ENCODE results near the gene COLEC12.
A peak's percentile ranks its signal among the peaks of the same experiment; 100 is the strongest.
"Not testable (repeated sequence)": the region's sequence is repeated elsewhere in the genome, so short reads cannot be mapped to it uniquely, and the experiment has no call there.

Gene COLEC12

DNA sequence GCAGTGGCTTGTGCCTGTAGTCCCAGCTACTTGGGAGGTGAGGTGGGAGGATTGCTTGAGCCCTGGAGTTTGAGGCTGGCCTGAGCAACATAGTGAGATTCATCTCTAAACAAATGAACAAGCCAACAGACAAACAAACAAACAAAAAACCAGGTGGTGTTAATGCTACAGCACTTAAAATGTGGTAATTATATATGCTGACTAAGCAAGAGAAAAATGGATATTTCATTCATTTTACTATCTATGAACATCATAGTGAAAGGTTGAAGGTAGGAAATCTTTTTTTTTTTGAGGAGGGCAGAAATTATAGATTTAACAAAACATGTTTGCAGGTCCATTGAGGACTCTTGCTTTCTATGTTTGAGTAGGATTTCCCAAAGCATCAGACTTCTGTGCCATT, 190.5 kb downstream of the COLEC12 start:
- DNase-seq = no peak

DNA sequence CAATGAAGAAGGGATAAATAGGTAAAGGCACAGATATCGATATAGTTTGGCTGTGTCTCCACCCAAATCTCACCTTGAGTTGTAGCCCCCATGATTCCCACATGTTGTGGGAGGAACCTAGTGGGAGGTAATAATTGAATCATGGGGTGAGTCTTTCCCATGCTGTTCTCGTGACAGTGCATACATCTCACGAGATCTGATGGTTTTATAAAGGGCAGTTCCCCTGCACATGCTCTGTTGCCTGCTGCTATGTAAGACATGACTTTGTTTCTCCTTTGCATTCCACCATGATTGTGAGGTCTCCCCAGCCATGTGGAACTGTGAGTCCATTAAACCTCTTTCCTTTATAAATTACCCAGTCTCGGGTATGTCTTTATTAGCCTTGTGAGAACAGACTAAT, 192.4 kb downstream of the COLEC12 start:
- DNase-seq = not testable (repeated sequence)

DNA sequence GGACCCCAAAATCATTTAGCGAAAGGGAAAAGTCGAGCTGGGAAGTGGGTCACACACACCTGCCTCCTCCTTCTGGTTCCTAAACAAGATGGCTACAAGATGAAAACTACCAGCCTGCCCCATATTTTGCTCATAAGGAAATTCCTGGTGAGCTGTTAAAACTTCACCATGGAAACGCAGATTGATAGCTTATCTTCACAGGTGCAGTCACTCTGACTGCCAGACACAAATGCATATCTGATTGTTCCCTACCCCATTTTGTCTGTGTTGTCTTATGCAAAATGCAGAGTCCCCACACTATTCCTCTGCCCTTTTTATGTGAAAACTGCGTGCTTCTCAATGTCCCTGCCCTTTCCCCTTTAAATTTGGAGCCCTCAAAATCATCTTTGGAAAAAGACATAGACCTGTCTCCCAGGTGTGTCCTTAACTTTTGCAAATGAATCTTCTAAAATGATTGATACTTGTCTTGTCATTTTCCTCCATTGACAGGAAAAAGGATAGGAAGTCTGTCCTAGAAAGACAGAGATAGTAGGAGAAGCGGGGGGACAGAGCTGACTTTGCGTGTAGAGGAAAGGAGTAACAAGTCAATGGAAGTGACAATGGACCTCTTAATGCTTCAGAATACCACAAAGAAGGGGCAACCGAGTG, 193.8 kb downstream of the COLEC12 start:
- DNase-seq = no peak

DNA sequence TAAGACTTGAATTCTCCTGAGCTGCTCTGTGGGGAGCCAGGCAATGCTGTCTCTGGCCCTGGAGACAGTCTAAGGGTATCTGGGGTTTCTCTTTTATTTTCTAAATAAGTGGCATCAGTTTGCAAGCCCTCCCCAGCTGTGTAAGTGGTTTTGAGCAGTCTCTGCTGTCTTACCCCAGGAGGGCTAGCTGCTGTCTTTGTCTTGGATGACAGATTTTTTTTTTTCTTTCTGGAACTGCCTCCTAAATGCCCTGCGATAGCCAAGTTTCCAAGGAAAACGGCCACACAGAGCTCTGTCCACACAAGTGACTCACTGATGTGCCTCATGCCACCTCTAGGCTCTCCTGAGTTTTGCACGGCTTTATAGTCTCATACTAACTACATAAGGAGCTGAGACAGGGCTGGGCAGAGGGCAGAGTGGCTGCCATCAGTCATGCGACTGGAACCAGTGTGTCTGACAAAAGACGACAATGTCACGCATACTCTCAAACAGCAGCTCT, 195.4 kb downstream of the COLEC12 start:
- DNase-seq = no peak

DNA sequence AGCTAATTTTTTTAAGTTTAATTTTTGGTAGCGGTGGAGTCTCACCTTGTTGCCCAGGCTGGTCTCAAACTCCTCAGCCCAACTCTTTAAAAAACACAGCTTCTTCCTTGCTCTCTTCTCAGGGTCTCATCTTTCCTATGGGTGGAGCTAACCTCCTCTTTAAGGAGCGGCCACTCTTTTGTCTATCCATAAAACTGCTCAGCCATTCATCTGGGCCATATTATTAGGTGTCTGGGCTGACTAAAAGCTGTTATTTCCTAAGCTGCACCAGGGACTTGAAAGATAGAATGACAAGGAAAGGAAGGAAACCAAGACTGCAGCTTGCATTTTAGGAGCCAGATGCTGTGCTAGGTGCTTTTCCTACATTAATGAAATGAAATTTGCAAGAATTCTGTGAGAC, 196.9 kb downstream of the COLEC12 start:
- DNase-seq = no peak

DNA sequence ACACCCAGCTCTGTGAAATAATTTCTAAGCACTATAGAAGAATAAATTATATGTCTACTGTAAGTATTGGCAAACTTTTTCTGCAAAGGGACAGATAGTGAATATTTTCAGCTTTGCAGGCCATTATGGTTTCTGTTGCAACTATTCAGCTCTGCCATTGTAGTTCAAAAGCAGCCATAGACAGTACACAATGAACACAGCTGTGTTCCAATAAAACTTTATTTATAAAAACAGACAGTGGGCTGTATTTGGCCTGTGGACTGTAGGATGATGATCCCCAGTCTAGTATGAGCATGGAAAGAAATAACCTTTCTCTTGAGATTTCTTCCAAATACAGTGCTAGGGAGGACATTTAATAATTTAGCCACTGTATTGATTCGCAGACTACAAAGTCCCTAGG, 197.5 kb downstream of the COLEC12 start:
- no peak for DNase-seq

DNA sequence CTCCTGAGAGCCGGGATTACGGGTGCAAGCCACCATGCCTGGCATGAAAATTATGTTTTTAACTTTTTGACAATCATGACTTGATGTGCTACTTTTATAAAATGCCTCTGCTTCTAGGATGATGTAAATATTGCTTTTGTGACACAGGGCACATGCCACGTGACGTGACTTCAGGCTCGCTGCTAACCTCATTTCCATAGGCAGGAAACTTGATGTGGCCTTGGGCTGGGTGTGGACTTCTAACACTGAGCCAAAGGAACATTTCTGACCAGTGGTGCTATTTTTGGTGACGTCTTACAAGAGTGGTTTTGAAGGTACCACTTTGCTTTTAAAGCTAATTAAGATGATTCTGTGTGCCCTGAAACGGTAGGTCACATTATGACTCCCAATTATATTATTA, 198.4 kb downstream of the COLEC12 start:
- DNase-seq = no peak

DNA sequence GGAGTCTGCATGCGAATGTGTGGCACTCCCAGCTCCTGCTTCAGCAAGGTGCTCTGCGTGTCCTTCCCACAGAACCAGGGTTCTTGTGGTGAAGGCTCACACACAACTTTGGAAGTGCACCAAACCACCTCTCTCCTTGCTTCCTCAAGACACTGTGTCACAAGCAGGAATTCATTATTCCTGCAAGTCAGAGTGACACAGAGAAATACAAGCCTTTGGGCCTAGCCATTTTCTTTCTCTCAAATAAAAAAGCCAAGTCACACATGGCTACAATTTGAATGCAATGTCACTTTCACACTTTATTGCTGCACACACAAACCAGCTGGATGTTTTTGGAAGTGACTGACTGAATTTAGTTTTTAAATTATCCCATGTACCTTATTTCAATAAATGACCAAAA, 202.6 kb downstream of the COLEC12 start:
- no peak for DNase-seq

DNA sequence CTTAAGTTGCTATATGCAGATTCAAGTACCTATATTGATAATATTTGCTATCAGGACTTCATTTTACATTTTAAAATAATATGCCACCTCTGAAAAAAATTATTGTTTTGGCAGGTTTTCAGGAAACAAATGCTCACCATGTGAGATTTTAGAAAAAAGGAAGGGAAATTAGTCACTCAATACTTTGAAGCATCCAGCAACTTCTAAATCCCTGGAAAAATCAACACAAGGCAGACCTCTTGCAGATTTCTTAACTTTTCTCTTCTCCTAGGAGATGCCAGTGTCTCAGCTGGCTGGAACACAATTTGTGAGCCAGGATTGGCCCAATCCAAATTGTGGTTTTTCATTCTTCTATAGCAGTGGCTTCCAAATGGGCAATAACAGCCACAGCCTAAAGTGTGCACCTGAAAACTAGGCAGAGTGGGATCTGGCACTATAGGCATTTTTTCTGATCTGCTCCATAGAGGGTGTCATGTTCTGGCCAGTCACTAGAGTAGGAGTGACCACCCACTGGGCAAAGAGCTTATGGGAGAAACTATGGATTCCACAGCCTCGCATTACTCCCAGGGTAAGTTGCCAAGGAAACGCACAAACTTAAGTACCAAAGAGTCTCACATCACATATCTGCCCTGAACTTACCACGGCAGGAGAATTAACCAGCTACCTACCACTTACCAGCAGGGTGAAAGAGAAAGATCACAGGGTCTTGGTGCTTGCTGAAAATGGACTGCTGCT, 204.6 kb downstream of the COLEC12 start:
- no peak for DNase-seq

DNA sequence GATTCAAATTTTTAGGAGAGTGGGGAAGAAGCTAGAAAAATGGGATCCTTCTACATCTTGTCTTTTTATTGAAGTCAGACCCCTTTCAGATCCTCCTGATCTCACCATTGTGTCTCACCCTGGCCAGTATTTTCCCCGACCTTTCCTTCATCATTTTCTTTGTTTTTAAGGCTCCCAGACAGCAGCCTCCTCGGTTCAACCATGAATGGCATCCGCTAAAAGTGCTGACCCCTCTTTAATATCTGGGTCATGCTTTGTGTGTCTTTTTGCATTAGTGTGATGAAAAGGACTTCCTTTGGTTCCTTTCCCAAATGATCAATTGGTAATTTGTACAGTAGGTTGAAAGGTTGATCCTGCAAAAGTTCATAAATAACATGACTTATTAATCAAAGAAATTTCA, 205.9 kb downstream of the COLEC12 start:
- no peak for DNase-seq

DNA sequence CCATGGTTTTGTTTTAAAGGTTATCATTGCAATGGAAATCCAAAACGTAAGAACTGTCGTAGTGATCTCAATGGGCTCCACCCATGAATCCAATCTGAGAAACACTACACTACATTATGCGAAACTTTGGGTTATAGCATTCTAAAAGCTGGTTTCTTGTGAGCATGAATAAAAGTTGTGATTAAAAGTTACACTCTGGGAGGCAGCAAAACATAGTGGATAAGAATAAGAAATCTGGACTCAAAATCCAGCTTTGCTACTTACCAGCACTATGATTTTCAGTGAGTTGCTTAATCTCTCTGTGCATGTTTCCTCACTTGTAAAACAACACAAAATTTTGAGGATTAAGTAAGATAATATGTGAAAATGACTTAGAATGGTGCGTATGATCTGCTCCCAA, 207.0 kb downstream of the COLEC12 start:
- no peak for DNase-seq

DNA sequence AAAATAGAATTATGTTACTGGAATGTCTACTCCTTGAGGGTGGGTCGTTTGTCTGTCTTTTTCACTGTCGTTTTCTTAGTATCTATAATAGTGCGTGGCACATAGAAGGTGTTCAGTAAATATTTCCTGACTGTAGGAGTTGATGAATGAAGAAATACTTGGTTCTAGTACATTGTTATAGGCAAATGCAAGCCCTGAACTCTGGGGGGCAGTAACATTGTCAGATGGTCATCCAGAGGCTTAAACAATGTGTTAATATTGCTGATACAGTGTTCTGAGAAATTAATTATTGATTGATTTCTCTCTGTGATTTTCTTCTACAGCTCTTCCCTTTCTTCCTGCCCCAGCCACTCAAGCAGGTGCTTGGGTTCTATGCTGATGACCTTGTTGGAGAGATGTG, 208.2 kb downstream of the COLEC12 start:
- DNase-seq = no peak

DNA sequence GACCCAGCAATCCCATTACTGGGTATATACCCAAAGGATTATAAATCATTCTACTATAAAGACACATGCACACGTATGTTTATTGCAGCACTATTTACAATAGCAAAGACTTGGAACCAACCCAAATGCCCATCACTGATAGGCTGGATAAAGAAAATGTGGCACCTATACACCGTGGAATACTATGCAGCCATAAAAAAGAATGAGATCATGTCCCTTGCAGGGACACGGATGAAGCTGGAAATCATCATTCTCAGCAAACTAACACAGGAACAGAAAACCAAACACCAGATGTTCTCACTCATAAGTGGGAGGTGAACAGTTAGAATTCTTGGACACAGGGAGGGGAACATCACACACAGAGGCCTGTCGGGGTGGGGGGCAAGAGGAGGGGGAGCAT, 210.5 kb downstream of the COLEC12 start:
- DNase-seq = not testable (repeated sequence)

DNA sequence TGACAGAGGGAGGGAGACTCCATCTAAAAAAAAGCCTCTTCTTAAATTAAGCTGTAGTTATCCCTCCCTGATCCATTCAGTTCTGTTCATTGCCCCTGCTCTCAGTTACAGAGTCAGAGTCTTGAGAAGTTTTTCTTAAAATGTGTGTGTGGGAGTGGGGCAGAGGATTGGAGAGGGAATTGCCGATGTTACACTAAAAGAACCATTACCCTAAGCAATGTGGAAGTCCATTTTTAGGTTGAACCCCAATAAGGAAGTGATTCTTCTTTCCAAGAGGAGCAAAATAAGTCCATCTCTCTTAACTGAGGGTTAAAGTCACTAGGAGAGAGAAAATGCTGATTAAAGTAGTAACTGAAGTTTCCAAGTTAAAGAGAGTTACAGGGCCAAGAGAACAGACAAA, 211.5 kb downstream of the COLEC12 start:
- DNase-seq = no peak

DNA sequence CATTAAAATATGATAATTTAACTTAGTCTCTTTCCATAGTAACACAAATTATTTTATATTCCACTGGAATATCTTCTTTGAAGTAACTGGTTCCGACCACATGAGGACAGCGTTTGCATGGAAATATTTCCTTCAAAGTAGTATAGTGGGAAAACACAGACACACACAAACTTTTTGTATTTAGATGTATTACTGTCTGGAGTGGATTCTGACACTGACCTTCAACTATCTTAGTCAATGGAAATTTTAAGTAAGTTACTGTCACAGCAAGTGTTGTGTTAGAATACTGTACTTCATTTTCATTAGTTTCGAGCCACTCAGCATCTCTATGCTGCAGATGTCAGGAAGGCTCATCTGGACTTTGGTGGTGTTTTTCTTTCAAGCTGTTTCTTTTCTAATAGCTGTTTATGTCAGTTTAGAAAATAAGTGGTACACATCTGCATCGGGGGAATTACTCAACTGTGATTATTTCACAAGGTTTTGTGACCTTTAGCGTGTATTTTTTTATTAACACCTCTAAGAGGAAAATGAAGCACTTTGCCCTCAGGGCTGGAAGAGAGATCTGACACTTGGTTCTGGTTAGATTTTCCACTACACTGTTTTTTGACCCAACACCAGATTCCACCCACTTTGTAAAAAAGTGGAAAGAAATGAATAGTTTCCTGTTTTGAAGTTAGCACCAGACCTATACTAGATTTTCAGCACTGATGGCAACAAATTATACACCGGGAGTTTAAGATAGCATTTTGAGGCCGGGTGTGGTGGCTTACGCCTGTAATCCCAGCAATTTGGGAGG, 213.8 kb downstream of the COLEC12 start:
- DNase-seq = no peak

DNA sequence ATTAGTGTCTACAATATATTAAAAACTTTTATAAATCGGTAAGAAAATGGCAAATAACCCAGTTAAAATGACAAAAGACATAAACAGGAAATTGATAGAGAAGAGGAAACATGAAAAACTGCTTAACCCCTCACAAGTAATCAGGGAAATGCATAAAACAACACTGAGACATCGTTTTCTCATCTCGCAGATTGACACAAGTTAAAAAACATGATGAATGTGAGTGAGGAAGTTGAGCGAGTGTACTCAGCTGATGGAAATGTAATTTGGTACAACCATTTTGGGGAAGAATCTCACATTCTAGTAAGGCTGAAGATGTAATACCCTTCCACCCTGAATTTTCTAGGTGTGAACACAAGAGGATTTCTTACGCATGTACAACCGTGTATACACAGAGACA, 214.7 kb downstream of the COLEC12 start:
- no peak for DNase-seq

DNA sequence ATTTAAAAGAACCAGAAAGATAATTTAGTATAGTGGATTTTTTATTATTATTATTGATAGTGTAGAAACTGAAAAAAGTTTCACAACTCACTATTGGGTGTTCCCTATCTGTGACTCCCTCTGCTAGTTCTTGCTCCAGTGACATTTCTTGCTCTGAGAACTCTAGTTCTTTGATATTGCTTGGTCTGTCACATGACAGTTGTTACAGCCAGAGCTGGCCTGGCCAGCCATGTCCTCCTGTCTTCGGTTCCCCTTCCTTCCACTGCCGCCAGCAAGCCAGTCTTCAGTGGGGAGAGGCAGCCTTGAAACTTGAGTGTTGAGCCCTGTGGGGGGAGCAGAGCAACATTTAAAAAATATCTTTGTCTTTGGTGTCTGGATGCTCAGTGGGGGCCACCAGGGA, 225.0 kb downstream of the COLEC12 start:
- DNase-seq = no peak

DNA sequence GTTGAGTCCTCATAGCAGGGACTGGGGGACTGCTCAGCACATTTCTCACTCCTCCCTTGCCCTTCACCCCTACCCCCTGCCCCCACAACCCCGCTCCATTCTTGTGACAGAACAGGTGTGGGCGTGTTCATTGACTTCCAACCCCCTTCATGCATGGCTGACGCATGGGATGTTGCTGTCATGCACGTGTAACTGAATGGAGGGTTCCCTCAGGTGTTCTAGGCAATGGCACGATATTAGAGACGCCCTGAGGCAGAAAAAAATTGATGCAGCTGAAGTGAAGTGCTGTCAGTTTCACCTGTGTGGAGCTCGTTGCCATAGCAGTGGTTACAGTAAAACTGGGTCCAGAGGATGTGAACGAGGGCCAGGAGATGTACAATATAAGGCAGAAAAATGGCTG, 226.2 kb downstream of the COLEC12 start:
- no peak for DNase-seq

DNA sequence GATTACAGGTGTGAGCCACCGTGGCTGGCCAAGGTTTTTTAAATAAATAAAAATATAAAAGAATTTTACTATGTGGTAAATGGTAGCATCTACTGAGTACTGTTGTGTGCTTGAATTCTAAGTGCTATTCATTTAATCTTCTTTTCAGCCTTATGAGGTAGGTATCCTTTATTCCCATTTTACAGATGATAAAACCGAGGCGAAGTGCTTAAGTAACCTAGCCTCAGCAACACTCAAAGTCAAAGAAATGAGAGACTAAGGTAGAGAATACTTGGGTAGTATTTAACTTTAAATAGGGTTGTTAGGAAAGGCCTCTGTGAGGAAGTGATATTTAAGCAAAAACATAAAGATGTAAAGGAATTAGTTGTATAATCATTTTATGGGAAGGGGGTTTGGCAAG, 227.0 kb downstream of the COLEC12 start:
- DNase-seq = no peak

DNA sequence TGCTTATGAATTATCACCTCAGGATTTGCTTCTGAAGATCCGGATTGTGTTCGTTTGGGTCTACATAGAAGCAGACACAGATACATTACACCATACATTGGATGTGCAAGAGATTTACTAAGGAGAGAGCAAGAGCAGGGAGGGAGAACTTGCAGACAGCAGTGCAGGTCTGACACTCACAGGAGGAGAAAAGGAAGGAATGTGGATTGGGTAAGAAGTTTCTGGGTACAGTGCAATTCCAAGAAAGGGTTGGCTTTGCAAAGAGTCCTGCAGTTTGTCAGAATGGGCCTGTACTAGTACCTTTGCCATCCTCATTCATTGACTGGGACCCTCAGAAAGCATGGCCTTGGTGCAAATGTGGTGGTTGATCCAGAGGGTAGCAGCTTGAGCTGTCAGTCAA, 227.9 kb downstream of the COLEC12 start:
- DNase-seq = no peak

DNA sequence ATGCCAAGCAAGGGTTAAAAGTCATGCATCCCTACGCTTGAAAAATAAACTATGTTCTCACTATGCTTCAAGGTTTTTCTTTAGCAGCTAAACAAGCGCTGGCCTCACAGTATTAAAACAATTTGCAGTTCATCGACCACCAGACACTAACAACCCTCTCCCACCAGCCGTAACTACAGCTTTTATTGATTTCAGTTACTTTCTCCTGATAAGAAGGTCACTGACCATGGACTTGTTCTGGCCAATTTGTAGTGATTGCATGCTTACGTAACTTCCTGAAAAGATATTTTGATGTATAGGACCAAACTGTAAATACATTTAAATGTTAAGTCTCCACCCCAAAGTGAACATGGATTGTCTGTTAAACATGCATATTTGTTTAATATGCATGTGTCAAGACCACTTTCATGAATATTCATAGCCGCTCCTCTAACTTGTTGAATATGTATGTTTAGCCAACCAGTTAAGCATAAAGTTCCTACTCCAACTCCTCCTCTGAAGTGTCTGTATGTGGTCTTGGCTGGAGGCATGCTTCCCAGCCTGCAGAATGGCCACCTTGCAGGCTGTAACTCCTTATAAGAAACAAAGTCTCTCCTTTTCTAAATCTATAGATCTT, 230.9 kb downstream of the COLEC12 start:
- no peak for DNase-seq

DNA sequence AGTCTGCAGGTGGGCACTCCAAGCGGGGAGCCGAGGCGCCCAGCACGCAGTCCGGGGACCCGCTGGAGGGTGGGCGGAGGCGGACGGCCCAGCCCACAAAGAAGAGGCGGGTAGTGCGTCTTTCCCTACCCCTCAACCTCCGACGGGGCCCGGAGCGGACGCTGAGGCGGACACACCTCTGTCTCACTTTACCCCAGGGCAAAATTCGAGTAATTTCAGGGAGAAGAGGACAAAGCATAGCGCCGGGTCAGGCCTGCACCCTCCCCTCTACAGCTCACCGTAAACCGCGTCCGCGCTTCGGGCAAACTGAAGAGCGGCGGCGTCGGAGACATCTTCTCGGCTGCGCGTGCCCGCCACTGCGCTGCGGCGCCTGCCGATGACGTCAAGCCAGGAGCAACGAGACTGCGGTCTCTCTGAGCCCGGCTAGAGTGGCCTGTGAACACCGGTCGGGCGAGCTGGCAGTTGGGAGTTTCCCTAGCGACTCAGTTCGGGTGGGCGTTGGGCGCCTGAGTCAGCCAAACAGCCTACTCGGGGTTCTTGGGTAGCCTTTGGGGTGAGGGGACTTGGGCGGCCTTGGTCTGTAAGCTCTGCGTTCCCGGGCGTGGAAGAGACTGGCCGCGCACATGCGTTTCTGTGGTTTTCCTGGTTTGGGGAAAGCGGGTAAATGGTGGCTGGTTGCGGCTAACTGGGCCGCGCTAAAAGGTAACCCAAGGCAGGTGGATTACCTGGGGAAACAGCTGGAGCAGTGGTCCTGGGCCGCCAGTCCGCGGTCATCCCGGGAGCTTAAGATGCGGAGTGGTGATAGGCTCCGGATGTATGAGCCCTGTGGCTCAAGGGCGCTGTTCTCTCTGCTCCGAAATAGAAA, 232.6 kb downstream of the COLEC12 start, which contains the start of gene THOC1:
Gene THOC1, minus strand, starts transcription at position 360 of the 865 bp plus-strand sequence. Its CDS starts 28 bp downstream, at position 332.
- peak; percentile 83 for DNase-seq

DNA sequence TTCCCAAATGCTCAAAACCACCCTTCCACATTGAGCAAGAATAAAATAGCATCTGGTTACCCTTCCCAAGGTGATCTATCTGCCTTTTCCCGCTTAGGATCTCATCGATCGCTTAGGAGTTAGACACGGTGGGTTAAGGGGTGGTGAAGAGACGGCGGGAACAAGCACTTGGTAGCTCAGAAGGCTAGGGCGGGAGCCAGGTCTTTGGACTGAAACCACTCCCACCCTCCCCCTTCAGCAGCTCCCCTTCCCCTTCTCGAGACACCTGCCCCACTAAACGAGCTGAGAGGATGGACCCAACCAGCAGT, 233.2 kb downstream of the COLEC12 start:
- DNase-seq = no peak

Data from NCI-H510A (cell line).